Activated B cell treated with CpG ODN at 0.5 μM for 24 hours (primary cell): ENCODE results near the gene TTC39A. TPM values are rescaled to one million over a fixed set of nuclear protein-coding genes. Genes with fewer than 3 reads are reported as not detected.

ENCODE experiments used
- ATAC-seq: fragments of 200-7000 bp; cut with Tn5 transposase; one replicate; pipeline ENCODE4 v1.10.0; 2021; ENCODE audit warnings: low read depth, mild to moderate bottlenecking, moderate library complexity
- CTCF ChIA-PET: fragments of 350-600 bp; sonication (Branson Sonifier 250); formaldehyde crosslinking; loops from one replicate; lab custom pipeline; 2021; ENCODE audit warnings: antibody characterized with exemption; lab: Charles Lee
- POLR2A ChIA-PET: fragments of 350-600 bp; sonication (Branson Sonifier 250); formaldehyde crosslinking; loops from one replicate; lab custom pipeline; 2021; ENCODE audit warnings: antibody characterized with exemption; lab: Charles Lee
- DNase-seq: peaks from one replicate; pipeline ENCODE4 v3.0.0; 2022
- H3K27ac Mint-ChIP-seq: one replicate; pipeline ENCODE4 v1.8.0; 2020; ENCODE audit warnings: mixed read lengths
- H3K27me3 Mint-ChIP-seq: one replicate; pipeline ENCODE4 v1.8.0; 2021; ENCODE audit warnings: mixed read lengths
- H3K36me3 Mint-ChIP-seq: one replicate; pipeline ENCODE4 v1.8.0; 2021; ENCODE audit warnings: low read depth, mixed read lengths
- H3K4me1 Mint-ChIP-seq: one replicate; pipeline ENCODE4 v1.8.0; 2021; ENCODE audit warnings: mixed read lengths
- H3K4me3 Mint-ChIP-seq: one replicate; pipeline ENCODE4 v1.8.0; 2020; ENCODE audit warnings: mild to moderate bottlenecking, mixed read lengths
- H3K9me3 Mint-ChIP-seq: one replicate; pipeline ENCODE4 v1.8.0; 2020; ENCODE audit warnings: mixed read lengths
- intact Hi-C: fragments of 100-400 bp; cut with micrococcal nuclease; formaldehyde crosslinking; loops from one replicate; pipeline ENCODE4 v1.15.1; 2024
- total RNA-seq: library from RNA; stranded (reverse); gene quantifications from 2 replicates; pipeline ENCODE4 v1.2.3, GENCODE V29; 2022
- TF ChIP-seq, protein P1 (sequence below): fragments of 200-600 bp; IDR thresholded peaks from one replicate; pipeline ENCODE4 v1.8.0; 2022; ENCODE audit warnings: antibody characterized with exemption, mild to moderate bottlenecking

TTC39A gene
- total RNA-seq, 1 donor from 2014 or later = 0.38 TPM

GRCh38 chr1:51287966-51288365 lies 42.4 kb downstream of the TTC39A start:
- H3K4me3 Mint-ChIP-seq = no peak overlapping the region
- no peak for DNase-seq
- intact Hi-C loops = no loop called here
- TF ChIP-seq, protein P1, sequence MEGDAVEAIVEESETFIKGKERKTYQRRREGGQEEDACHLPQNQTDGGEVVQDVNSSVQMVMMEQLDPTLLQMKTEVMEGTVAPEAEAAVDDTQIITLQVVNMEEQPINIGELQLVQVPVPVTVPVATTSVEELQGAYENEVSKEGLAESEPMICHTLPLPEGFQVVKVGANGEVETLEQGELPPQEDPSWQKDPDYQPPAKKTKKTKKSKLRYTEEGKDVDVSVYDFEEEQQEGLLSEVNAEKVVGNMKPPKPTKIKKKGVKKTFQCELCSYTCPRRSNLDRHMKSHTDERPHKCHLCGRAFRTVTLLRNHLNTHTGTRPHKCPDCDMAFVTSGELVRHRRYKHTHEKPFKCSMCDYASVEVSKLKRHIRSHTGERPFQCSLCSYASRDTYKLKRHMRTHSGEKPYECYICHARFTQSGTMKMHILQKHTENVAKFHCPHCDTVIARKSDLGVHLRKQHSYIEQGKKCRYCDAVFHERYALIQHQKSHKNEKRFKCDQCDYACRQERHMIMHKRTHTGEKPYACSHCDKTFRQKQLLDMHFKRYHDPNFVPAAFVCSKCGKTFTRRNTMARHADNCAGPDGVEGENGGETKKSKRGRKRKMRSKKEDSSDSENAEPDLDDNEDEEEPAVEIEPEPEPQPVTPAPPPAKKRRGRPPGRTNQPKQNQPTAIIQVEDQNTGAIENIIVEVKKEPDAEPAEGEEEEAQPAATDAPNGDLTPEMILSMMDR = no peak
- H3K4me1 Mint-ChIP-seq = no peaks in the 10 kb centered on the region
- H3K27ac Mint-ChIP-seq = no peak overlapping the region
- no peaks in the 10 kb centered on the region for H3K36me3 Mint-ChIP-seq
- ATAC-seq = no peak
- POLR2A ChIA-PET = no interaction called here
- no peaks in the 10 kb centered on the region for H3K27me3 Mint-ChIP-seq
- CTCF ChIA-PET = interaction anchor here (2.3 kb wide), 1 partner anchor 9 kb away, joined by 9 read pairs; no protein-coding TSS in a partner anchor
- no peaks in the 10 kb centered on the region for H3K9me3 Mint-ChIP-seq

- H3K4me3 Mint-ChIP-seq = no peak overlapping the region
- no peak overlapping the region for H3K27ac Mint-ChIP-seq
- no peaks in the 10 kb centered on the region for H3K27me3 Mint-ChIP-seq
- ATAC-seq = no peak
- POLR2A ChIA-PET = interaction anchor here (0.7 kb wide), 1 partner anchor 128 kb away, joined by 4 read pairs; no protein-coding TSS in a partner anchor
- no peaks in the 10 kb centered on the region for H3K9me3 Mint-ChIP-seq
- no peak for DNase-seq
- intact Hi-C loops = no loop called here
- no peaks in the 10 kb centered on the region for H3K36me3 Mint-ChIP-seq
- TF ChIP-seq, protein P1 = no peak
- H3K4me1 Mint-ChIP-seq = no peaks in the 10 kb centered on the region
- CTCF ChIA-PET = no interaction called here
These were observed 45.3 kb downstream of the TTC39A start for GRCh38 chr1:51285055-51285454.

GRCh38 chr1:51284487-51284954 lies 45.8 kb downstream of the TTC39A start:
- DNase-seq (no peak), ATAC-seq (no peak)
- Mint-ChIP-seq H3K27ac (no peak overlapping the region), H3K9me3 (no peaks in the 10 kb centered on the region), H3K4me3 (no peak overlapping the region), H3K4me1 (no peaks in the 10 kb centered on the region), H3K36me3 (no peaks in the 10 kb centered on the region), H3K27me3 (no peaks in the 10 kb centered on the region)
- ChIA-PET POLR2A (no interaction called here), CTCF (no interaction called here)
- TF ChIP-seq, protein P1 = no peak
- intact Hi-C loops = no loop called here

GRCh38 chr1:51283979-51284378 lies 46.4 kb downstream of the TTC39A start:
- CTCF ChIA-PET = no interaction called here
- no peak for DNase-seq
- intact Hi-C loops = no loop called here
- Mint-ChIP-seq H3K27me3 (no peaks in the 10 kb centered on the region), H3K9me3 (no peaks in the 10 kb centered on the region), H3K4me3 (no peak overlapping the region), H3K4me1 (no peaks in the 10 kb centered on the region), H3K27ac (no peak overlapping the region), H3K36me3 (no peaks in the 10 kb centered on the region)
- no peak for ATAC-seq
- POLR2A ChIA-PET = no interaction called here
- TF ChIP-seq, protein P1 = no peak

GRCh38 chr1:51282605-51283004 lies 47.8 kb downstream of the TTC39A start:
- DNase-seq (no peak), ATAC-seq (no peak)
- no peaks in the 10 kb centered on the region for H3K36me3 Mint-ChIP-seq
- TF ChIP-seq, protein P1 = no peak
- no peak overlapping the region for H3K4me3 Mint-ChIP-seq
- intact Hi-C loops = no loop called here
- H3K9me3 Mint-ChIP-seq = no peaks in the 10 kb centered on the region
- CTCF ChIA-PET = no interaction called here
- no peaks in the 10 kb centered on the region for H3K27me3 Mint-ChIP-seq
- POLR2A ChIA-PET = no interaction called here
- no peaks in the 10 kb centered on the region for H3K4me1 Mint-ChIP-seq
- no peak overlapping the region for H3K27ac Mint-ChIP-seq
